Loucy (cell line): ENCODE data around the gene CPNE6.

Experiments used
- H2AFZ ChIP-seq: fragments of 200-600 bp; sonication (generic); 2 replicates; pipeline ENCODE4 v1.6.0; 2016; ENCODE audit warnings: antibody characterized with exemption, mild to moderate bottlenecking, low read length, moderate library complexity
- H3F3A ChIP-seq: fragments of 200-600 bp; 2 replicates; pipeline ENCODE4 v1.6.0; 2016; ENCODE audit warnings: antibody characterized with exemption, low read depth, mild to moderate bottlenecking
- H3K27me3 ChIP-seq: fragments of 200-600 bp; sonication (generic); 2 replicates; pipeline ENCODE4 v1.6.1; 2014; ENCODE audit warnings: low read length, mild to moderate bottlenecking; ENCODE audit not compliant: insufficient read depth, poor library complexity, severe bottlenecking
- H3K36me3 ChIP-seq: fragments of 200-600 bp; sonication (generic); 2 replicates; pipeline ENCODE4 v1.6.1; 2016; ENCODE audit warnings: low read length; ENCODE audit not compliant: insufficient read depth
- H3K4me1 ChIP-seq: fragments of 200-600 bp; sonication (generic); 2 replicates; pipeline ENCODE4 v1.5.1; 2014; ENCODE audit warnings: low read length, mild to moderate bottlenecking; ENCODE audit not compliant: insufficient read depth, poor library complexity, severe bottlenecking
- H3K4me2 ChIP-seq: fragments of 200-600 bp; sonication (generic); 2 replicates; pipeline ENCODE4 v1.6.0; 2014; ENCODE audit warnings: antibody characterized with exemption, low read length, low read depth, mild to moderate bottlenecking; ENCODE audit not compliant: poor library complexity, severe bottlenecking
- H3K4me3 ChIP-seq: fragments of 200-600 bp; sonication (generic); 2 replicates; pipeline ENCODE4 v1.5.1; 2014; ENCODE audit warnings: low read length, mild to moderate bottlenecking, mixed read lengths; ENCODE audit not compliant: poor library complexity, severe bottlenecking
- H3K79me2 ChIP-seq: fragments of 200-600 bp; sonication (generic); 2 replicates; pipeline ENCODE4 v1.6.1; 2014; ENCODE audit warnings: low read length; ENCODE audit not compliant: insufficient read depth
- H3K9ac ChIP-seq: fragments of 200-600 bp; sonication (generic); 2 replicates; pipeline ENCODE4 v1.6.0; 2014; ENCODE audit warnings: mild to moderate bottlenecking, low read depth, low read length, moderate library complexity; ENCODE audit not compliant: poor library complexity, severe bottlenecking
- H3K9me2 ChIP-seq: fragments of 200-600 bp; sonication (generic); replicated peaks from 2 replicates; pipeline ENCODE4 v1.6.1; 2016; ENCODE audit warnings: low read depth, low read length, mixed read lengths
- H3K9me3 ChIP-seq: fragments of 200-600 bp; sonication (generic); 2 replicates; pipeline ENCODE4 v1.6.1; 2014; ENCODE audit warnings: mild to moderate bottlenecking, antibody characterized with exemption, low read length, low read depth; ENCODE audit not compliant: insufficient read depth
- H4K20me1 ChIP-seq: fragments of 200-600 bp; sonication (generic); 2 replicates; pipeline ENCODE4 v1.6.0; 2014; ENCODE audit warnings: antibody characterized with exemption, low read length, mild to moderate bottlenecking; ENCODE audit not compliant: insufficient read depth, poor library complexity, severe bottlenecking
- CTCF ChIP-seq: fragments of 200-600 bp; sonication (generic); conservative IDR thresholded peaks from 2 replicates; pipeline ENCODE4 v1.5.1; 2014; ENCODE audit warnings: mild to moderate bottlenecking, antibody characterized with exemption, low read length
- EZH2phosphoT487 ChIP-seq: fragments of 200-600 bp; IDR thresholded peaks from 2 replicates; pipeline ENCODE4 v1.6.1; 2018; ENCODE audit warnings: antibody characterized with exemption, mild to moderate bottlenecking, moderate library complexity, borderline replicate concordance

The CPNE6 gene

GRCh38 chr14:24067133-24068082, 4.0 kb upstream of the CPNE6 start:
- no peak overlapping the region for H2AFZ ChIP-seq
- H4K20me1 ChIP-seq = no peaks in the 10 kb centered on the region
- H3K9ac ChIP-seq = no peak overlapping the region
- H3F3A ChIP-seq = no peaks in the 10 kb centered on the region
- no peaks in the 10 kb centered on the region for H3K36me3 ChIP-seq
- TF ChIP-seq CTCF (no peak), EZH2phosphoT487 (no peak)
- H3K4me2 ChIP-seq = no peak overlapping the region
- no peaks in the 10 kb centered on the region for H3K9me2 ChIP-seq
- H3K4me1 ChIP-seq = no peaks in the 10 kb centered on the region
- H3K27me3 ChIP-seq = no peaks in the 10 kb centered on the region
- H3K79me2 ChIP-seq = no peaks in the 10 kb centered on the region
- H3K9me3 ChIP-seq = no peaks in the 10 kb centered on the region
- no peak overlapping the region for H3K4me3 ChIP-seq

DNA sequence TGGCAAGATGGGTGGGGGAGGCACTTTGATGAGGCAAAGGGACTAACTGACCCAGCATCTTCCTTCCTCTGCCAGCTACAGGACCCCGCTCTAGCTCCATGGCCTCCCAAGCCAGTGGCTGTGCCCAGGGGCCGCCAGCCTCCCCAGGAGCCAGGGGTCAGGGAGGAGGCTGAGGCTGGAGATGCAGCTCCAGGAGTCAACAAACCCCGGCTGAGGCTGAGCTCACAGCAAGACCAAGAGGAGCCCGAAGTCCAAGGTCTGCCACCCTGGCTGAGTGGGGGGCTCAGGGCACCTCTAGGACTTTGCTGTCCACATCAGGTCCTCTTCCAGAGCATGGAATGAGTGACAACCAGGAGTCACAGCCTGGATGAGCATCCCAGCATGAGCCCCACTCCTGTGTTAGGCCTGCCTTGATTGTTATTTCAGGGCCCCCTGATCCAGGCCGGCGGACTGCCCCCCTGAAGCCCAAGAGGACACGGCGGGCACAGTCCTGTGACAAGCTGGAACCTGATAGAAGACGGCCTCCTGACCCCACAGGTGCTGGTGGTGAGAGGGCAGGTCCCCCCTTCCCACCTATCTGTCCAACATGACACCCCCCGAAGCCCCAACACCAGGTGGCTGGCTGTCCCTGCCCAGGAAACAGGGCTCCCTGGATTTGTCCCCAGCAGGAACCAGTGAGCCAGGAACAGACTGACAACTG, 2.5 kb upstream of the CPNE6 start:
- TF ChIP-seq CTCF (no peak), EZH2phosphoT487 (no peak)
- no peak overlapping the region for H3K9ac ChIP-seq
- H3K4me3 ChIP-seq = no peak overlapping the region
- H4K20me1 ChIP-seq = no peaks in the 10 kb centered on the region
- H3K9me2 ChIP-seq = no peaks in the 10 kb centered on the region
- no peaks in the 10 kb centered on the region for H3K27me3 ChIP-seq
- H3K4me2 ChIP-seq = no peak overlapping the region
- H3K79me2 ChIP-seq = no peaks in the 10 kb centered on the region
- H2AFZ ChIP-seq = no peak overlapping the region
- H3K4me1 ChIP-seq = no peaks in the 10 kb centered on the region
- H3K9me3 ChIP-seq = no peaks in the 10 kb centered on the region
- H3K36me3 ChIP-seq = no peaks in the 10 kb centered on the region
- no peaks in the 10 kb centered on the region for H3F3A ChIP-seq

- Histone ChIP-seq H3K27me3 (no peaks in the 10 kb centered on the region), H4K20me1 (no peaks in the 10 kb centered on the region), H3K9me2 (no peaks in the 10 kb centered on the region), H3K4me2 (no peak overlapping the region), H3K79me2 (no peaks in the 10 kb centered on the region), H3K4me3 (no peak overlapping the region), H3K9me3 (no peaks in the 10 kb centered on the region), H2AFZ (no peak overlapping the region), H3K36me3 (no peaks in the 10 kb centered on the region), H3K4me1 (no peaks in the 10 kb centered on the region), H3K9ac (no peak overlapping the region), H3F3A (no peaks in the 10 kb centered on the region)
- TF ChIP-seq CTCF (no peak), EZH2phosphoT487 (no peak)
Measured at GRCh38 chr14:24069411-24069735, 2.0 kb upstream of the CPNE6 start.
